Effector memory CD4-positive, alpha-beta T cell (primary cell): ENCODE data around the gene NCBP3.

Source experiments
- DNase-seq, 3 donors: peaks; one replicate each; pipeline ENCODE4 v3.0.0-alpha.2; 2020
- H3K27ac ChIP-seq: 2 replicates; pipeline ENCODE4 v1.7.0; 2013; ENCODE audit warnings: mild to moderate bottlenecking, low read length, moderate library complexity; ENCODE audit not compliant: insufficient read depth, poor library complexity, severe bottlenecking
- H3K27me3 ChIP-seq: replicated peaks from 2 replicates; pipeline ENCODE4 v1.7.0; 2013; ENCODE audit warnings: mild to moderate bottlenecking, low read length; ENCODE audit not compliant: insufficient read depth, control insufficient read depth, poor library complexity, severe bottlenecking
- H3K36me3 ChIP-seq: 2 replicates; pipeline ENCODE4 v1.7.0; 2013; ENCODE audit warnings: mild to moderate bottlenecking, low read length, moderate library complexity; ENCODE audit not compliant: control insufficient read depth, insufficient read depth
- H3K4me1 ChIP-seq: 2 replicates; pipeline ENCODE4 v1.7.0; 2013; ENCODE audit warnings: low read length, mild to moderate bottlenecking; ENCODE audit not compliant: control insufficient read depth, insufficient read depth, poor library complexity, severe bottlenecking
- H3K4me3 ChIP-seq: 2 replicates; pipeline ENCODE4 v1.7.0; 2013; ENCODE audit warnings: low read length, low read depth, mild to moderate bottlenecking; ENCODE audit not compliant: insufficient read depth, poor library complexity, severe bottlenecking
- H3K9me3 ChIP-seq: 2 replicates; pipeline ENCODE4 v1.7.0; 2013; ENCODE audit warnings: mild to moderate bottlenecking, low read length, moderate library complexity; ENCODE audit not compliant: control insufficient read depth

The NCBP3 gene

GRCh38 chr17:3803308-3803640 lies 42.8 kb downstream of the NCBP3 start:
- H3K9me3 ChIP-seq = no peaks in the 10 kb centered on the region
- DNase-seq = no peak
- no peaks in the 10 kb centered on the region for H3K4me1 ChIP-seq
- H3K27ac ChIP-seq = no peak overlapping the region
- H3K27me3 ChIP-seq = no peaks in the 10 kb centered on the region
- H3K36me3 ChIP-seq = peaks cover 3% of the 10 kb centered on the region
- no peak overlapping the region for H3K4me3 ChIP-seq

- Histone ChIP-seq H3K4me3 (no peak overlapping the region), H3K9me3 (no peaks in the 10 kb centered on the region), H3K27me3 (no peaks in the 10 kb centered on the region), H3K27ac (no peak overlapping the region), H3K4me1 (no peaks in the 10 kb centered on the region), H3K36me3 (no peaks in the 10 kb centered on the region)
- no peak for DNase-seq
These were observed 43.4 kb downstream of the NCBP3 start for GRCh38 chr17:3802461-3803307.

GRCh38 chr17:3801792-3802191 lies 44.3 kb downstream of the NCBP3 start:
- H3K4me3 ChIP-seq = no peak overlapping the region
- no peaks in the 10 kb centered on the region for H3K9me3 ChIP-seq
- no peaks in the 10 kb centered on the region for H3K27me3 ChIP-seq
- H3K4me1 ChIP-seq = peaks cover under 1% of the 10 kb centered on the region
- H3K36me3 ChIP-seq = no peaks in the 10 kb centered on the region
- no peak overlapping the region for H3K27ac ChIP-seq
- no peak for DNase-seq

- no peaks in the 10 kb centered on the region for H3K9me3 ChIP-seq
- H3K4me3 ChIP-seq = no peak overlapping the region
- H3K4me1 ChIP-seq = peaks cover 5% of the 10 kb centered on the region
- no peaks in the 10 kb centered on the region for H3K36me3 ChIP-seq
- no peak overlapping the region for H3K27ac ChIP-seq
- no peaks in the 10 kb centered on the region for H3K27me3 ChIP-seq
- DNase-seq = no peak
These were observed 44.7 kb downstream of the NCBP3 start for GRCh38 chr17:3801347-3801746.

- no peak within 1 kb of the TSS for H3K27ac ChIP-seq
These were observed 45.4 kb downstream of the NCBP3 start, which contains the start of gene ITGAE for GRCh38 chr17:3800362-3801271. ITGAE (minus strand) TSS chr17:3801188; CDS start chr17:3801144, 44 bp downstream.

GRCh38 chr17:3799181-3799945 lies 46.7 kb downstream of the NCBP3 start:
- H3K36me3 ChIP-seq = no peaks in the 10 kb centered on the region
- no peak overlapping the region for H3K27ac ChIP-seq
- no peak for DNase-seq
- H3K9me3 ChIP-seq = no peaks in the 10 kb centered on the region
- H3K4me1 ChIP-seq = peaks cover 14% of the 10 kb centered on the region
- H3K27me3 ChIP-seq = no peaks in the 10 kb centered on the region
- no peak overlapping the region for H3K4me3 ChIP-seq

More at GRCh38 chr17:3800362-3801271, 45.4 kb downstream of the NCBP3 start, which contains the start of gene ITGAE:
- Histone ChIP-seq H3K9me3 (no peaks in the 10 kb centered on the region), H3K36me3 (no peaks in the 10 kb centered on the region), H3K4me1 (peaks cover 10% of the 10 kb centered on the region), H3K4me3 (no peak within 1 kb of the TSS), H3K27me3 (no peaks in the 10 kb centered on the region)
- no peak for DNase-seq

GRCh38 chr17:3798273-3799180 lies 47.5 kb downstream of the NCBP3 start:
- no peak for DNase-seq

GRCh38 chr17:3796822-3797170 lies 49.2 kb downstream of the NCBP3 start:
- no peak overlapping the region for H3K27ac ChIP-seq

More at GRCh38 chr17:3798273-3799180, 47.5 kb downstream of the NCBP3 start:
- H3K36me3 ChIP-seq = no peaks in the 10 kb centered on the region
- no peaks in the 10 kb centered on the region for H3K9me3 ChIP-seq
- H3K27ac ChIP-seq = no peak overlapping the region
- no peak overlapping the region for H3K4me3 ChIP-seq
- H3K4me1 ChIP-seq = peaks cover 14% of the 10 kb centered on the region
- no peaks in the 10 kb centered on the region for H3K27me3 ChIP-seq

More at GRCh38 chr17:3796822-3797170, 49.2 kb downstream of the NCBP3 start:
- Histone ChIP-seq H3K27me3 (no peaks in the 10 kb centered on the region), H3K4me3 (no peak overlapping the region), H3K4me1 (peaks cover 14% of the 10 kb centered on the region), H3K9me3 (no peaks in the 10 kb centered on the region), H3K36me3 (no peaks in the 10 kb centered on the region)
- DNase-seq = no peak
